ENCODE measurements around the gene CKLF. TPM values are rescaled to one million over a fixed set of nuclear protein-coding genes. Genes with fewer than 3 reads are reported as not detected.

Gene CKLF
- total RNA-seq, 4 donors from 2014 or later = 31.6 to 68.4 (median 49.2) TPM

- ATAC-seq (ENCODE audit: low FRiP score) (no peak), DNase-seq (ENCODE audit: low spot score) (no peak)
- TF ChIP-seq CTCF (IDR thresholded peaks at IDR 0.05) = no peak
These were observed 36.5 kb upstream of the CKLF start for GRCh38 chr16:66515596-66516508.

GRCh38 chr16:66516509-66516807 lies 35.9 kb upstream of the CKLF start:
- DNase-seq (ENCODE audit: low spot score) (no peak), ATAC-seq (ENCODE audit: low FRiP score) (no peak)
- TF ChIP-seq CTCF (IDR thresholded peaks at IDR 0.05) = no peak

- ATAC-seq (ENCODE audit: low FRiP score) = peak; percentile 94
- TF ChIP-seq CTCF (IDR thresholded peaks at IDR 0.05) = no peak
These were observed 35.4 kb upstream of the CKLF start for GRCh38 chr16:66516808-66517585.

GRCh38 chr16:66517586-66518263 lies 34.7 kb upstream of the CKLF start:
- DNase-seq (ENCODE audit: low spot score) (no peak), ATAC-seq (ENCODE audit: low FRiP score) (no peak)
- no peak for TF ChIP-seq CTCF (IDR thresholded peaks at IDR 0.05)

More at GRCh38 chr16:66516808-66517585, 35.4 kb upstream of the CKLF start:
- DNase-seq (ENCODE audit: low spot score) = peak; percentile 97

GRCh38 chr16:66519482-66520373 lies 32.6 kb upstream of the CKLF start:
- DNase-seq (ENCODE audit: low spot score) (no peak), ATAC-seq (ENCODE audit: low FRiP score) (no peak)
- TF ChIP-seq CTCF (IDR thresholded peaks at IDR 0.05) = no peak
